ENCODE results near the gene DHTKD1. TPM values are rescaled to one million over a fixed set of nuclear protein-coding genes. Genes with fewer than 3 reads are reported as not detected.

The DHTKD1 gene
- total RNA-seq, 1 donor from 2014 or later: 25.4 TPM

- no peak for DNase-seq (ENCODE audit: low read depth)
- no peak overlapping the region for H3K4me3 ChIP-seq (ENCODE audit: low read depth, low read length)
- TF ChIP-seq CTCF (conservative IDR thresholded peaks at IDR 0.05; ENCODE audit: low read depth, low read length): no peak
These were observed 37.4 kb upstream of the DHTKD1 start for GRCh38 chr10:12031404-12031803.

- no peak for DNase-seq (ENCODE audit: low read depth)
- H3K4me3 ChIP-seq (ENCODE audit: low read depth, low read length): no peak overlapping the region
- TF ChIP-seq CTCF (conservative IDR thresholded peaks at IDR 0.05; ENCODE audit: low read depth, low read length): no peak
These were observed 32.6 kb upstream of the DHTKD1 start for GRCh38 chr10:12036073-12036655.

- H3K4me3 ChIP-seq (ENCODE audit: low read depth, low read length): peak overlapping the region; percentile 99
- no peak for TF ChIP-seq CTCF (conservative IDR thresholded peaks at IDR 0.05; ENCODE audit: low read depth, low read length)
- DNase-seq (ENCODE audit: low read depth): no peak
These were observed 26.9 kb upstream of the DHTKD1 start for GRCh38 chr10:12041766-12042408.

GRCh38 chr10:12042409-12042796 lies 26.4 kb upstream of the DHTKD1 start:
- no peak for DNase-seq (ENCODE audit: low read depth)
- no peak for TF ChIP-seq CTCF (conservative IDR thresholded peaks at IDR 0.05; ENCODE audit: low read depth, low read length)
- peak overlapping the region; percentile 99 for H3K4me3 ChIP-seq (ENCODE audit: low read depth, low read length)

- DNase-seq (ENCODE audit: low read depth): peak; percentile 91
- peak within 1 kb of the TSS; percentile 99 for H3K4me3 ChIP-seq (ENCODE audit: low read depth, low read length)
- TF ChIP-seq CTCF (conservative IDR thresholded peaks at IDR 0.05; ENCODE audit: low read depth, low read length): no peak
These were observed 25.7 kb upstream of the DHTKD1 start, which contains the start of gene UPF2 for GRCh38 chr10:12042797-12043651. Gene UPF2, minus strand, starts transcription at chr10:12042809. Its CDS starts 7,386 bp downstream, at chr10:12035423.

GRCh38 chr10:12045596-12045995 lies 23.2 kb upstream of the DHTKD1 start:
- no peak overlapping the region for H3K4me3 ChIP-seq (ENCODE audit: low read depth, low read length)
- TF ChIP-seq CTCF (conservative IDR thresholded peaks at IDR 0.05; ENCODE audit: low read depth, low read length): no peak
- DNase-seq (ENCODE audit: low read depth): no peak

All from epithelial cell of proximal tubule (primary cell).